COR-L47 (cell line): Measurements from ENCODE around the gene CCDC134.
A peak's percentile ranks its signal among the peaks of the same experiment; 100 is the strongest.

Source experiments
- DNase-seq: peaks from one replicate; lab custom pipeline; 2025; lab: John Stamatoyannopoulos, UW

CCDC134 gene

GRCh38 chr22:41800348-41801146, at the start of gene CCDC134:
Gene CCDC134 (plus strand): TSS chr22:41800679. CDS start chr22:41808891, 8,212 bp downstream.
- peak; percentile 91 for DNase-seq

DNA sequence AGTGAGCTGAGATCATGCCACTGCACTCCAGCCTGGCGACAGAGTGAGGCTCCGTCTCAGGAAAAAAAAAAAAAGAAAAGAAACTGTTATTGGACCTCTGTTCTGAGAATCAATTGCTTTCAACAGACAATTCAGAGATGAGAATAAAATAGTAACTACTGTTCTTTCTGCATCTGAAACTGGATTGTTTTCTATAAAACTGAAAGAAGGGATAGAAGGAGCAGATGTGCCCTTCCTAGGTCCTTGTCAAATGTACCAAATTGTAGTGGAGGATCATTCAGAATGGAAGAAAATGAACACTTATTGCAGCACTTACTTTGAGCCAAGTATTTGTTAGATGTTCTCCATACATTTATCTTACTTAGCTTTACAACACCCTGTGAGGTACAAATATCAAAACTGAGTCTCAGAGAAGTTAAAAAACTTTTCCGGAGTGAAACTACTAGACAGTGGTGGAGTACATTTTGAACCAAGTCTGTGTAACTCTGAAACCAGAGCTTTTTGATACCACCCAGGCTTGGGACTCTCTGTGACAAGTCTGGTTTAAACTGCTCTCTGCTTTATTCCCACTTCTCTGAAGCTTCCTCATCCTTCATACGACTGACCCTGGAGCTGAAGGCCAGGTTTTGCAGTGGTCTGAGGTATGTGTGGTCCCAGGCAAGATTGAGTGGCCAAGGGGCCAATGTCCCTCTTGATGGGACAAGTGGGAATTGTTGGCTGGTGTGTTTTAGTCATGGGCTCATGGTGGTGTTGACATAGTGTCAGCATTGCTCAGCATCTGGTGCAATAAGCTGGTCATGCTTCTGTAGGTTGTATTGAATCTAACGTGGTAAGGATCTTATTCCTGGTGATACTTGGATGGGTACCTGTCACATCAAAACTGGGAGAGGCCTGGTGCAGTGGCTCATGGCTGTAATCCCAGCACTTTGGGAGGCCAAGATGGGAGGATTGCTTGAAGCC, 48.2 kb upstream of the CCDC134 start:
- no peak for DNase-seq

DNA sequence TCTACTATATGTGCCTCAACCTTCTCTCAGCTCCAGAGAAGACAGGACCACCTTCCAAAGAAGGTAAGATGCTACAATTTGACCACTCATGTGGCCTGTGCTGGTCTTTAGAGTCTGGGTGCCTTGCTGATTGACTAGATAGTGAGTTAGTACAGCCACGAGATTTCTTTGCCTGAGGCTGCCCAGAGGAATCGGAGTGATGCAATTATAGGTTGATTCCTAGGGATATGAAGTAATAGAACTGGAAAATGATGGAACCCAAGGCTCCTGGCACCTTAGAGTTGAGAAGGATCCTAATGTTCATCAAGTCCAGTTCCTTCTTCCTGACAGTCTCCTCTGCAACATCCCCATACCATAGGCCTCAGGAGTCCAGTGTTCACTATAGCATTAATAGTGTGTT, 46.5 kb upstream of the CCDC134 start:
- DNase-seq: no peak

DNA sequence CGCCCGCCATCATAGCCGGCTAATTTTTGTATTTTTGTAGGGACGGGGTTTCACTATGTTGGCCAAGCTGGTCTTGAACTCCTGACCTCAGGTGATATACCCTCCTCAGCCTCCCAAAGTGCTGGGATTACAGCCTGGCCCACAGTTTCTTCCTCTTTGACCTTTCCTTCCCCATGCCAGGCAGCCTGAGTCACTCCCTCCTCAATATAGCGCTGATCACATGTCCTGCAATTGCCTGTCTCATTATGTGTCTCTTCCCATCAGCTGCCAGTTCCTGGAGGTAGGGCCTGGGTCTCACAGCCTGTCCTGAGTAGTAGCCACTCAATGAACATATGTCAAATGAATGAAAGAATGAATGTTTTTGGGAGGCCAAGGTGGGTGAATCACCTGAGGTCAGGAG, 43.0 kb upstream of the CCDC134 start:
- DNase-seq: no peak

DNA sequence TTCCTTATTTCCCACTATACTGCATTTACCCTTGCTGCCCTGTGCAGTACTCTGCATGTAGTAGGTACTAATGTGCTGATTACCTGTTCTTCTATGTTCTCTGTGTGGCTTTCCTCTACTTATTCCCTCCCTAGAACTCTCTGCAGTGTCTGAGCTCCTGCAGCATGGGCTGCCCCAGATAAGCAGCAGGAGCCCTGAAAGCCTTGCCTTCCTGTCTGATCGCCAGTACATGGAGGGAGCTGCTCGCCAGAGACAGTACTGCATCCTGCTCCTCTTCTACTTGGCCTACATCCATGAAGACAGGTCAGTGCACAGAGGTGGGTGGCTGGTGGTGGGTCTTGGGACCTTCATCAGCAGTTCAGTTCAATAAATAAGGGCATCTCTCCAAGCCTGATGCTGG, 42.2 kb upstream of the CCDC134 start:
- DNase-seq: no peak

DNA sequence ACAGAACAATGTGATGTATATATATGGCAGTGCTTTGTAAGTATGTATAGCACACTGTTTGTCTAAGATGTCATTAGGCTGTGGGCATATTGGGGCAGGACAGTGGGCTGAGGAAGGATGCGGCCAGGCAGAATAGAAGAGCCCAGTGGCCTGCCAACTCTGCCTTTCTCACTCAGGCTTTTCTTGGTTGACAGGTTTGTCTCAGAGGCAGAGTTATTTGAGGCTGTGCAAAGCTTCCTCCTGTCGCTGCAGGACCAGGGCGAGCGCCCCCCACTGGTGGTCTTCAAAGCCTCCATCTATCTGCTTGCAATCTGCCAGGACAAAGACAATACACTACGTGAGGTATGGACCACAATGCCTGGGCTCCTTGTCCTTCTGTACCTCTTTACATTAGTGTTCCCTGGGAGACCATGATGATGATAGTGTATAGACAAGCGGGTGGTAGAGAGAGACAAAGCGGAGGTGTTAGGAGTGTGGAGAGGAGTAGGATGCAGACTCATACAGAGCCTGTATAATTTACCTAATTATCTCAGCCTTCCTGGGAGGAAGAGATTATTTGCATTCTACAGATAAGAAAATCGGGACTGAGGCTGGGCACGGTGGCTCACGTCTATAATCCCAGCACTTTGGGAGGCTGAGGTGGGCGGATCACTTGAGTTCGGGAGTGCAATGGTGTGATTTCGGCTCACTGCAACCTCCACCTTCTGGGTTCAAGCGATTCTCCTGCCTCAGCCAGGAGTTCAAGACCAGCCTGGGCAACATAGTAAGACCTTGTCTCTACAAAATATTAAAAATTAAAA, 37.3 kb upstream of the CCDC134 start:
- DNase-seq: peak; percentile 55

GRCh38 chr22:41766476-41766875, 34.0 kb upstream of the CCDC134 start:
- no peak for DNase-seq

- DNase-seq: no peak
Measured at GRCh38 chr22:41768430-41768829, 32.0 kb upstream of the CCDC134 start.

DNA sequence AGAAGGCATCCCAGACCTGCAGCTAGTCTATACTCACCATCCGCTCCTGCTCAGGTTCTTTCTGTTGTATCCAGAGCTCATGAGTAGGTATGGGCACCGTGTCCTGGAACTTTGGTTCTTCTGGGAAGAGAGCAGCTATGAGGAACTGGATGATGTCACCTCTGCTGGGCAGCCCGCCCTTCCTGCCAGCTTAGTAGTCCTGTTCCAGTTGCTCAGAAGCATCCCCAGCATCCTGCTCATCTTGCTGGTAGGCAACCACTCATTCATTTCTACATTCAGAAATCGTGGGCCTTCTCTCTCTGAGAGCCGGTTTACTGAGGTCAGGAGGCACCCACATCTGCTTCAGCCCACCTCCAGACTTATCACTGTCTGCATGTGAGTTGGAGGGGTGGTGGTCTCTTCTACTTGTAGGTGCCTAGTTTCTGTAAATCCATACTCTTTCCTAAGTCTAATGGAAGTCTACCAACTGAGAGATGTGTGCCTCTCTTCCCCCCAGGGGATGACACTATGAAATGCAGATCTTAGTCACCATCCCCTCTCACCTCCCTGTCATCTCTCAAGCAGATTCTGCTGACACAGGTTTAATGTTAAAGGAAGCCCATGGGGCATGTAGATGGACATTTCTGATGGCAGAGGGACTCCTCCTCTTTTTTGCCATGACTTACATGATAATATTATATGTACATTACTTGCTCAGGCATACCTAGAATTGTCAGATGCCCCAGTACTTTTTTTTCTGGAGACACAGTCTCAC, 29.6 kb upstream of the CCDC134 start:
- no peak for DNase-seq

DNA sequence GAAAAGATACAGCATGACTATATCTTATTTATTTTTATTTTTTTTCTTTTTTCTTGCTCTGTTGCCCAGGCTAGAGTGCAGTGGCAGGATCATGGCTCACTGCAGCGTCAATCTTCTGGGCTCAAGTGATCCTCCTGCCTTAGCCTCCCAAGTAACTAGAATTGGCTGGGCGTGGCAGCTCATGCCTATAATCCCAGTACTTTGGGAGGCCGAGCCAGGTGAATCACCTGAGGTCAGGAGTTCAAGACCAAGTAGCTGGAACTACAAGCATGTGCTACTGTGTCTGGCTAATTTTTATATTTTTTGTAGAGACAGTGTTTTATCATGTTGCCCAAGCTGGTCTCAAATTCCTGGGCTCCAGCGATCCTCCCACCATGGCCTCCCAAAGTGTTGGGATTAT, 28.3 kb upstream of the CCDC134 start:
- DNase-seq: no peak

DNA sequence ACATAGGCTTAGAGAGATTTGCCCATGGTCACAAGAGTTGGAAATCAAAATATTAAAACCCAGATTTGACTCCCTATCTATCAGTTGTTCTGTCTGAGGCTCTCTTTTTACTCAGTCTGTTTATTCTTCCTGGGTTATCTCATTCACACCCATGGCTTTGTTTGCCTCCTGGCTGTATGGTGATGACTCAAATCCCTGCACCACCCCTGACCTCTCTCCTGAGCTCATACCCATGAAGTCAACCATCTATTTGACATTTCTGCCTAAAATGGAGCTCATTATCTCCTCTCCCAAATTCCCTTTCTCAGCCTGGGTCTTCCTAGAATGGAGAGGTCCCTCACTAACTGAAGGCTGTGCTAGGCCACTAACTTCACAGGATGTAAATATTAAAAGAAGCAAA, 27.8 kb upstream of the CCDC134 start:
- DNase-seq: no peak

- DNase-seq: no peak
Measured at GRCh38 chr22:41775338-41775737, 25.1 kb upstream of the CCDC134 start.

- no peak for DNase-seq
Measured at GRCh38 chr22:41775976-41776375, 24.5 kb upstream of the CCDC134 start.

DNA sequence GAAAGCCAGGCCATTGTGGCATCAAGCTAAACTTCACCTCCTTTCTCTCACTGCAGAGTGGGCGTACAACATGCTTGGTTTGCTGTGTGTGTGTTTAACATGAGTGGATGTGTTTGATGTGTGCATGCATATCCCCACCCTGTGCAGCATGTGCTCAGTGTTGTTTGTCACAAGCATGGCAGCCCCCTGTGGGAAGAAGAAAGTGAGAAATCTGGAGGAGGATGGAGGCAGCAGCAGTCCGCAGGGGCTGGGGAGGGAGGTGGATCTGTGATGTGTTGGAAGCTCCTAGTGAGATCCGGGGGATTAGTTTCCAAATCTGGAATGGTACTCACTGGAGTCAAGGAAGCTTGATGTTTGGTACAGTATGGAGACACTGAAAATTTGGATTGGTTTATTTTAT, 24.1 kb upstream of the CCDC134 start:
- DNase-seq: no peak

DNA sequence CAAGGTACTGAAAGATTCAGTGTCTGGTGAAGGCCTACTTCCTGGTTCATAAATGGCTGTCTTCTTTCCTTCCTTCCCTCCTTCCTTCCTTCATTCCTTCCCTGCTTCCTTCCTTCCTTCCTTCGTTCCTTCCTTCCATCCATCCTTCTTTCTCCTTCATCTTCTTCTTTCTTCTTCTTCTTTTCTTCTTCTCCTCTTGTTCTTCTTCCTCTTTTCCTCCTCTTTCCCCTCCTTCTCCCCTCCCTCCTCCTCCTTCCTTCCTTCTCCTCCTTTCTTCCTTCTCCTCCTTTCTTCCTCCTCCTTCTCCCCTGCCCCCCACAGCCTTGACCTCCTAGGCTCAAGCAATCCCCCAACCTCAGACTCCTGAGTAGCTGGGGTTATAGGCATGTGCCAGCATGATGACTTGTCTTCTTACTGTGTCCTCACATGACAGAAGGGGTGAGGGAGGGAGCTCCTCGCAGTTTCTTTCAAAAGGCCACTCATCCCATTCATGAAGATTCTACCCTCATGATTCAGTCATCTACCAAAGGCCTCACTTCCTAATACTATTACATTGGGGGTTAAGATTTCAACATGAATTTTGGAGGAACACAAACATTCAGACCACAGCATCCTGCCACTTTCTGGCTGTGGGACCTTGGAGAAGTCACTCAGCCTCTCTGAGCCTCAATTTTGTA, 22.6 kb upstream of the CCDC134 start:
- no peak for DNase-seq

DNA sequence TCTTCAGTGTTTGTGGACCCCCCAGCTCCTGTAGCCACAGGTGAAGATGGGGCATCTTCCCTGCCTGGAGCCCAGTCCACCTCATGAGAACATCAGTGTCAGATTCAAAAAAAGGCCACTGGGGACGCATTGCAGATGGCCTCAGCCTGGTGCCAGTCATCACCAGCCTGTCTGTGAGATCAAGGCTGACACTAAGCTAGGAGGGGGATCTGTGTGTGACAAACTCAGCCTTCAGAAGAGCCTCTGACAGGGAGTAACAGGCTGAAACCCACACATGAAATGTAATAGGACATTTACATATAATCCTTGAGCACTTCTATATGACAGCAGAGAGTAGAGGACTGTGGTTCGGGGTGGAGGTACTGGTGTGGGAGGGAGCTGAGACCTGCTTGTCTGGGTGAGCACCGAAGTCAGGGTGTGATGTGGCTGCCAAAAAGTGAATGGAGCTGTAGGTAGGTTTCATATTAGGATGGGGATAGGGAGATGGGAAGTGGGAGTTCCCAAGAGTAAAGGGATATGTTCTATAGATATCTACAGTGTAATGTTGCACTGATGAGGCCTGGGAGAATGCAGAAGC, 20.5 kb upstream of the CCDC134 start:
- DNase-seq: no peak

- DNase-seq: no peak
Measured at GRCh38 chr22:41780746-41781505, 19.6 kb upstream of the CCDC134 start.

GRCh38 chr22:41781507-41781906, 19.0 kb upstream of the CCDC134 start:
- no peak for DNase-seq

- DNase-seq: no peak
Measured at GRCh38 chr22:41782316-41782715, 18.2 kb upstream of the CCDC134 start.

DNA sequence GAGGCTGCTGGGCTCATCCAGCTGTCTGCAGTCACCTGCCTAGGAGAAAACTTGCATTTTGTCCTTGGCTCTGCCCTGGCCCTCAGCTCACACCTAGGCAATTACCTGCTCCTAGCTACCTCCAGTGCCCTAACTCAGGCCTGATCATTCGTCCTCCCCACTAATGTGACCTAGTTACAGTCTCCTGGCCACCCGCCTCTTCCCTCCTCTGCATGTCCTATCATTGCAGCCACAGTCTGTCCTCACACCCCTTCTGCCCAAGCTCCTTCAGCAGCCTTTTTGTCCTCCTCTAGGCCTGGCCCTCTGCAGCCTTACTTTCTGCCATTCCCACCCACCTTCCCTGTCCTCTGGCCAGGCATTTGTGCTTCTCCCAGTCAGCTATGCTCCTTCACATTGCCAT, 17.7 kb upstream of the CCDC134 start:
- no peak for DNase-seq
